ENCODE results near the gene SOS1.

GRCh38 chr2:39118786-39119499, 1.9 kb downstream of the SOS1 start:
- TF ChIP-seq HDGF (IDR thresholded peaks at IDR 0.05; ENCODE audit: borderline replicate concordance) (no peak), L3MBTL2 (conservative IDR thresholded peaks at IDR 0.05) (no peak), ZNF384 (IDR thresholded peaks at IDR 0.05) (no peak), TARDBP (IDR thresholded peaks at IDR 0.05) (no peak), FOXK2 (IDR thresholded peaks at IDR 0.05) (no peak), FOXA1 (IDR thresholded peaks at IDR 0.05) (no peak), CTBP1 (IDR thresholded peaks at IDR 0.05; ENCODE audit: borderline replicate concordance) (no peak)

Data from HEK293T (cell line).